Stimulated activated CD4-positive, alpha-beta T cell treated with anti-CD3 and anti-CD28 coated beads, Interleukin-12 subunit alpha, Interleukin-12 subunit beta, amount 100 ng/mL, for 4 hours (primary cell): ENCODE results near the gene LBX2.

ENCODE experiments used
- DNase-seq: peaks from one replicate; pipeline ENCODE4 v3.0.0-alpha.2; 2020

Gene LBX2

DNA sequence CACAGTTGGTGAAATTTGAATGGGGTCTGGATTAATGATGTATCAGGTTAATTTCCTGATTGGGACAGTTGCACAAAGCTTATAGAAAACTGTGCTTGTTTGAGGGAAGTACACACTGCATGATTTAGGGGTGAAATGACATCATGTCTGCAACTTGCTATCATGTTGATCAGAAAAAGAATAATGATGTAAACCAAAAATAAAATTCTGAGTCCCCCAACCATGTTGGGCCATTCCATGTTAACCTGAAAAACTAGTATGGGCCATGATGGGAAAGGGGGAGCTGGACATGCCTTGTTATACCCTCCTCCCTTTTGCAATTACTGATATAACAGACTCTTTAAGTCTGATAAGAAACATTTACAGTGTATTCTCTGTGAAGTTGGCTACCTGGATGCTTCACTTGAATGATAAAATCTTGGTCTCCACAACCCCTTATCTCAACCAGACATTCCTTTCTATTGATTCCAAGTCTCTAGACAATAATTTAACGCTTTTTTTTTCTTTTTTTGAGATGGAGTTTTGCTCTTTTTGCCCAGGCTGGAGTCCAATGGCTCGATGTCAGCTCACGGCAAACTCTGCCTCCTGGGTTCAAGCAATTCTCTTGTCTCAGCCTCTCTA lies 48.7 kb downstream of the LBX2 start:
- DNase-seq, result no peak

DNA sequence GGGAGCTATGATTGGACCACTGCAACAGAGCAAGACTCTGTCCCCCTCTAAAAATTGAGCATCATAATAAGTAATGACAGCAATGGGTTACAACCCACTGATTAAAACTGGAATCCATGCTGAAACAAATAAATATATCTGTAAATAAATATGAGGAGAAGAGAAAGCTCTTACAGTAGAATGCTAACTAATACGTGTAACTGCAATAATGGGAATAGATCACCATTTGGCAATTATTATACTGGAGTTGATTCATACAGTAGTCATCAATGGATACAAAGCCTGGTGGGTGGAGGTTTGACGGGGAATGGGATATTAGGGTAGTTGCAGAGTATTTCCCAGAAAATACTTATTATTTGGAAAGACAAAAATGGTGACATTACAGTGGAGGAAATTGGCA lies 50.6 kb downstream of the LBX2 start:
- DNase-seq, result no peak
